Medulla oblongata (tissue), 1 donor: Measurements from ENCODE around the gene IL22RA2.

Experiments used
- DNase-seq: peaks from one replicate; pipeline ENCODE4 v3.0.0-alpha.2; 2015; ENCODE audit errors: extremely low spot score

Gene IL22RA2

DNA sequence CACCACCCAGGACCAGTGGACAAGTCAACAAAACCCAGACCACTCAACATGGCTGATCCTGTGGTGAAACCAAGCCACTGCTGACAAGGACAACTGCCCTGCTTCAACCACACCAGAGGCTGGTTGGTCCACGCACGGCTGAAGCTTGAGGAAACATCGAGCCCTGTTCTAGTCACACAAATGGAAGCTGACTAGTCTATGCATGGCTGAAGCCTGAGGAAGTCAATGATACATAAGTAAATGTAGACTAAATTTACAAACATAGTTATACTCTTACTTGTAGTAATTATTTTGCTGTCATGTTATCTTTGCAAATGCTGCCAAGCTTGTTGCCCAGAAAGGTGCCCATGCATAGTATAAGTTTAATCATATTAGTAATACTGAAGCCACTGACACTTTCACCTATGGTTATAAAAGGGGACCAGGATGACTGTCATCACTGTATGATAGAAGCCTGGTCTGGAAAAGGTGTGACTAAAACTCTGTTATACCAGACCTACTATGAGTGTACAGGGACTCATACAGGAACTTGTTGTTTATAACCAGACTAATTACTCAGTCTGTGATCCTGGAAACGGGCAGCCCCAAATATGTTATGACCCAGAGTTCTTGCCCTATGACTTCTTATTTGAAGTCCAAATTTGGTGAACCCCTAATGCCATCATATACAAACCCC is 5.6 kb downstream of the IL22RA2 start:
- DNase-seq = no peak

DNA sequence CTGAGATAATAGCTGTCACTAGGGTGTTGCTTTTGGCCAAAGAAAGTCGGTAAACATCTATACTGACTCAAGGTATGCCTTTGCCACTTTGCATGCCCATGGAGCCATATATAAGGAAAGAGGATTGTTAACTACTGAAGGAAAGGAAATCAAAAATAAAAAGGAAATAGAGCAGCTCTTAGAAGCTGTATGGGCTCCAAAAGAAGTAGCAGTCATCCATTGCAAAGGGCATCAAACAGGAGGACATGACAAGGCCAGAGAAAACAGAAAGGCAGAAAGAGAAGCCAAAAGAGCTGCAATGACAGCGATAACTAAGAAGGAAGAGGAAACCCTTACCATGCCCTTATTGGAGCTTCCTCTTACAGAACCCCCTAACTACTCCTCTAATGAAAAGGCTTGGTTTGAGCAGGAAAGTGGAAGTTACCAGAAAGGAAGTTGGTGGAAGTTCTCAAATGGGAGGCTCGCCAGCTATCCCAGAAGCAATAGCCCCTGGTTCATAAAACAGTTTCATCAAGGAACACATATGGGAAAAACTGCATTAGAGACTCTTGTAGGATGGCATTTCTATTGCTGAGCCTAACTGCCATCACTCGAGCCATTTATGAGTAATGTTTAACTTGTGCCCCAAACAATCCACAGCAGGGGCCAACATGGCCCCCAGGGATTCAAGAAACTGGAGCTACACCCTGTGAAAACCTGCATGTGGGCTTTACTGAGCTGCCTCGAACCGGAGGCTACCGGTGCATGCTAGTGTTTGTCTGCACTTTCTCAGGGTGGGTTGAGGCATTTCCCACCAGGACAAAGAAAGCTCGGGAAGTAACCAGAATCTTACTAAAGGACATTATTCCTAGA is 7.0 kb downstream of the IL22RA2 start:
- peak; percentile 63 for DNase-seq

DNA sequence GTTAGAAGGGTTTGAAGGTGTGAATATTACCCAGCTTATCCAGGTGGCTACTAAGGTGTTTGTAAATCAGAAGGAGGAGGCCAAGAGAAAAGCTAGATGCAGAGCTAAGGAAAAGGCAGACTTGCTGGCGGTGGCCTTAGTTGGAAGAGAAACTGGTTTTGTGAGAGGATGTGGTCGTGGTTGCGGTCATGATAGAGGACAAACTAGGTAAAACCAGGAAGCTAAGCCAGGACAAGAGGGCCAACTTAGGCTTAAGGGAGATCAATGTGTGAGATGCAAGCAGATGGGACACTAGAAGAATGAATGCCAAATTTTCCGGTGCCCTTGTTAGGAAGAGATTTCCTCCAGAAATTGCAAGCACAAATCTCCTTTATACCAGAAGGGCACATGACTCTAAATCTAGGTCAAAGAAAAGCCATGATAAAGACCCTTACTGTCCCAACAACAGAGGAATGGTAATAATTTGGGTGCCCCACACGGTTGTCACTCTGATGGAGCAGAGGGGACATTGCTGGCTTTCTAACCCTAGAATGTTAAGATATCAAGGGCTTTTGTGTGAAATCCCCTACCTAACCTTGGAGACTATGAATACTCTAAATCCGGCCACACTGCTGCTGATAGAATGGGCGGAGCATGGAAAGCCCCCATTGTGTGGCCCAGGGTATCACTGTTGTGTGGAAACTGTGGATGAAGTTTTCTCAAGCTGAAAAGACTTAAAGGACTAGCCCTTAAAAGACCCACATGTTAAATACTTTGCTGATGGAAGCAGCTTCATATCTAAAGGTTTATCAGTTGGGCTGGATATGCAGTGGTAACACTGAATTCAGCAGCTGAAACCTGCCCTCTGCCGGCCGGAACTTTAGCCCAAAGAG is 7.8 kb downstream of the IL22RA2 start:
- no peak for DNase-seq

DNA sequence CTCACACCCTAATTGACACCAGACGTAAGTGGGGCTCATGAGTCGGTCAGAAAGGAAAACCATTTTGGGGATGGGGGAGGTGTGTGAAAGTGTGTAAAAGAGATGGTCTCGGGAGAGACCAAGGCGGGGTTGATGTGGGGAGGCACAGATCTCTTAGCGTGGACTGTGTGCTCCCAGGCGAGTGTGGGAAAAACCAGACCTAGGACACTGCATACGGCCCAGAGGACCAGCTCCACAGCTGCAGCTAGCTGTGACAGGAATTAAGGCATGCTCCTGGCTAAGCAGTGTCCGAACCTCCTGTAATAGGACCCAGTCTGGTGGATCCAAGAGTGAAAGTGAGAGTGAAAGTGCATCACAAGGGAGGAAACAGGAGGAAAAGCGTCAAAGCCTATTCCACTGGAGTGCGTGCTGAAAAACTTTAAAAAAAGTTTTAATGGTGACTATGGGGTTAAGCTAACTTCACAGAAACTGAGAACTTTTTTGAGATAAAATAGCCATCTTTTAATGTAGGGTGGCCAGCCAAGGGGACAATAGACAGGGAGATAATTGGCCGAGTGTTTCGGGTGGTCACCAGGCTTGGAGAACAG is 9.6 kb downstream of the IL22RA2 start:
- DNase-seq = no peak

DNA sequence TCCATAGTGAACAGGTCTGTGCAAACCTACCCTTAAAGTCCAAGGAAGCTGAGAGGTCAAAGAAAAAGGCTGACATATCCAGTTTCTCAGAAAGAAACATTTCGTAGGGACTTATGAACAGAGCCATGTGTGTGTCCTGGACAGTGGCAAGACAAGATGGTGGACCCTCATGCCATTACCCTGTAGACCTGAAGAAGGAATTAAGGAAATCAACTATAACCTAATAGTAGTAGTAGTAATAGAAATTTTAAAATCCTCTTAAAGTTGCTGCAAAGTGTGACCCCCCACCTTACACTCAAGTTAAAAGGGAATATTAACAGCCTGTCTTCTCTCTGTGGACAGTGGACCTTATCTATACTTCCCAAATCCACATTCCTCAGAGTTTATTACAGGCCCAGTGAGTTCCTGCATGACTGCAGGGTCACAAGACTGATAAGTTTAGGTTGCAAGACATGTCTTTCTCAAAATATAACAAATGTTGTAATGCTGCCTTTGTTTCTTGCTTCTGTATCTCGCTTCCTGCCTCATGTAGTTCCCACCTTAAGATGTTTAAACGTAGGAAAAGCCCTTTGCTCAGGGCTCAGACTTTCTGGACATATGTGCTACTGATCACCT is 10.6 kb downstream of the IL22RA2 start:
- DNase-seq = no peak

DNA sequence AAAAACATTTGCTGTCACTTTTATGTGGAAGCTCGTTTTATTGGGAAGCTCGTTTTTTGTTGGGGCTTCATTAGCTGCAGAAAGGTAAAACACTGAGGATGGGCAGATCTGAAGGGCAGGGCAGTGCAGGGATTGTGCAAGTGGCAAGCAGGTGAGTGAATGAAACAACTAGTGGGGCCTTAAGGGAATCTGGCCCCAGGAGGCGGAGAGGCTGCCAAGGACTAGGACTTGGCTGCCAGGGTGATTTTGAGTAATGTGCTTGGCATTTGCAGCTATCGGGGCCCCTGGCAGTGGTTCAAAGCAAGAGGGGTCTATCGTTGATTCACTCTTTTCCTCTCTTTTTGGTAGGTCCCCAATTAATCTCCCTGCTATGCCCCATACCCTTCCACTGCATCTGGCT is 11.5 kb downstream of the IL22RA2 start:
- no peak for DNase-seq

DNA sequence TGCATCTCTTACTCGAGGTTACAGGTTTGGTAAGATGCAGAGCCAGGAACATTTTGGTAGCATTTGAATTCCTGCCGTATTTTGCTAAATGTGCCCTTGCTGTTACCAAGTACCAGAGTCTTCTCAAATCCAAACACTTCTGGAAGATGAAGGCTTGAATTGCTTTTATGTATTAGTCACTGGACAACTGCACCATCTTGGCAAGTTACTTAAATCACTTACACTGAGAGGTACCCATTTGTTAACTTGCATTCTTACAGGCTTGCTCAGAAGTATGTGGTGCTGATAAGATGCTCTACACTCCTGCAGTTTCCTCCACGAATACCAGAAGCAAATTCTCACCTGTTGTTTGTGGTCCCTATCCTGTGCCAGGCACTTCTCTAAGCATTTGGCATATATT is 12.7 kb downstream of the IL22RA2 start:
- DNase-seq = no peak

DNA sequence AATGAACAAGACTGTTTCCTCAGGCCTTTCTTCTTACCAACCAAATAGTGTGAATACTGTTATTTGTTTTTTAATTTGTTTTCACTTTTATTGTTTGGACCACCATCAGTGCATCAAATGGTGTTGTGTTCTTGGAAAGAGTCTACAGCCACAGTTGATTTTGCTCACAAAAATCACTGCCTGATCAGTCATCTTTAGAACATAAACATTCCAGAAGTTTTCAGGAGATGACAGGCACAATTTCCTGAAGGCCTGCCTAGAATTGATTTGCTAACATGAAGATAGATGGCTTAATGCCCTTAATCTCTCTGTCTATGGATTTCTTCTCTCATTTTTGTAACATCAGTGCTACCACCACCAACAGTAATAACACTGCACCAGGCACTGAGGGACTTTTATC is 13.5 kb downstream of the IL22RA2 start:
- no peak for DNase-seq

DNA sequence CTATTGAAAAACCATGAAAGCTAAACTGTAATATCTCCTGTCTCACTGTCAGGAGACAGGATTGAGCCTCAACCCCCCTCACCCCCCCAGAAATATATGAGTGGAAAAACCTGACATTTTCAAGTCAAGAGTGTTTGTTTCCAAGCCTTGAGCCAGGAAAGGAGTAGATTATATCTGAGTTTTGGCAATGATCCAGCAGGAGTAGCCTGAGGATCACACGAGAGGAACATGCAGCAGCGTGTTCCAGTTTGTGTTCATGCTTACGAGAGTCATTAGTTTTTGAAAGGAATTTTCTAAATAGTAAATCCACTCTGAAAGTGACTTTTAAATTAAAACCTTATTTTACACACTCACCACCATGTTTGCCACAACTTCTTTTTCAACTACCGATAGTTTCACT is 15.8 kb downstream of the IL22RA2 start:
- no peak for DNase-seq

DNA sequence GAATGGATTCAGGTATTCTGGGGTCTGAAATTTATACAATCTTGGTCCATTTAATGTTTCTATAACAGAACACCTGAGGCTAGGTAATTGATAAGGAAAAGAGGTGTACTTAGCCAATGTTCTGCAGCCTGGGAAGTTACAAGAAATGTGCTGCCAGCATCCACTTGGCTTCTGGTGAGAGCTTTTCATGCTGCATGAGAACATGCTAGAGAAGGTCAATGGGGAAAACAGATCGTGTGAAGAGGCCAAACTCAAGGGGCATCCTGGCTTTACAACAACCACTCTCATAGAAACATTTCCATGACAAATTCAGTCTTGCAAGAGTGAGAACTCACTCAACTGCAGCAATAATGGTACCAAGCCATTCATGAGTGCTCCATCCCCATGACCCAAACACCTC is 16.8 kb downstream of the IL22RA2 start:
- DNase-seq = no peak

DNA sequence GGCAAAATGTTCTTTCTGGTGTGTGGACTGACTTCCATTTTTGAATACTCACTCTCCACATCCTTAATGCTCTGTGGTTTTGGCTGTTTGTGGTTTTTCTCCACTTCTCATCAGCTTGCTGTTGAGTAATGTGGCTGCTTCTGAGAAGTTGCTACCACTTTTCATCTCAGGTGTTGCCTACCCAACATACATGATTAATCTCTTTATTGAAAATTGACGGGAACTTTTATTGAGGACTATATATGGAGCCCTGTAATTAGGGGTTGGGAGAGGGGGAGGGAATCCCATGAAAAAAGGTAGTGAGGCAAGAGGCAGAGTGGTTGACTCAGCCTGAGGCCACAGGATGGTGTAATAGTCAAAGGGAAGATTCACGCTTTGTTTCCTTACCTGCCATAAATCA is 17.6 kb downstream of the IL22RA2 start:
- DNase-seq = peak; percentile 27

DNA sequence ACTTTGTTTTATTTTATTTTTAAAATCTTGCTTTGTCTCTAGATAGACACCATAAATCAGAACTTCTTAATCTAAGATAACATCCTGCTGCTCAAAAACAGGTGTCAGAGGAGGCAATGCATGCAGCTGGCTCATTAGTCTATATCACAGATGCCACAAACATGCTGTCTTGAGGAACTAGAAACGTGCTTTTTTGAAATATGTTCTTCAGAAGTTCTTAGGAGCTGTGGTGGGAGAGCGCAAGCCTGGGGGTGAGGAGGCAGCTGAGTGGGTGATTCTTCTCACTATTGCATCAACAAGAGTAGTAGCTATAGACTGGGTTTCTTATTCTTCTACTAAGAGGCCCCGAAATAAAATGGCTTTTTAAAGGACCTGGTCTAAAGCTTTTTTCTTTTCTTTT is 23.4 kb downstream of the IL22RA2 start:
- DNase-seq = no peak

DNA sequence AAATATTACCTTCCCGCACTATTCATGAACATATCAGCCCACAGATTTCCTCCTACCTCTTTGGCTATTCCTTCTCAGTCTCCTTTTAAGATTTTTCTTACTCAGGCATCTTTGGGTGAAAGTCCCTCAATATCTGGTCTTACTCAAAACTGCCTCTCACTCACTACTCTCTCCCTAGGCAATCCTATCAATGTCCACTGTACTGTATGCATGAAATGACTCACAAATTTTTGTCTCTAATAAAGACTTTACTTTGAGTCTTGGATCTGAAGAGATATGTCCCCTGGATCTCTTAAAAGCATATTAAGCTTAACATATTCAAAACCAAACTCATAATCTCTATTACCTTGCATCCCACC is 24.4 kb downstream of the IL22RA2 start:
- no peak for DNase-seq

DNA sequence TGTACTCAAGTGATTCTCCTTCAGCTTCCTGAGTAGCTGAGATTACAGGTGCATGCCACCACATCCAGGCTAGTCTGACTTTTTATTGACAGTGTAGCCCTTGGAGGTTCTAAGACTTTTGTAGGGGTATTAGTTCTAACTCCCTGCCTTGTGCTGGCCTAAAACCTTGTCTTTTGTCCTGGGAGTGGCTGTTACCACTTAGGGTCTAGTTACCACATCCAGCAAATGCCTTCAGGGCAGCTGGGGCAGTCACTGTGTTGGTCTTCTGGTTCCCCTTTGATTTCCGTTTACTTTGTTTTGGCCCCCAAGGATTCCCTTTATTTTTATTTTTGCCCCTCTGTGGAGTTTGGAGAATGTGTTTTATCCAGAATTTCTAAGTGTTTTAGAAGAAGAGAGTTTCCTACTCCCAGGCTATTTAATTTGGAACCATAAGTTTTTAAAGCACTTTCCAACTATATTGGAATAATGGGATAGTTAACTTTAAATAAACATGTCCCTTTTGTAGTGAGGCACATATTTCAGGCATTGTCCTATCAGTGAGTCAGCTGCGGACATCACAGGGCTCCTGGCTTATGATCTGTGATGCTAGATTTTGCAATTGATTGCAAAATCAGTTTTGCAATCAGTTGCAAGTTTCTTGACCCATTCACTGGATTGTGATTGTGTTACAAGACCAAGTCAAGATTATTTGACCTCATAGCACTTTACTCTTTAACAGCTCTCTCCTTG is 25.0 kb downstream of the IL22RA2 start:
- DNase-seq = no peak

DNA sequence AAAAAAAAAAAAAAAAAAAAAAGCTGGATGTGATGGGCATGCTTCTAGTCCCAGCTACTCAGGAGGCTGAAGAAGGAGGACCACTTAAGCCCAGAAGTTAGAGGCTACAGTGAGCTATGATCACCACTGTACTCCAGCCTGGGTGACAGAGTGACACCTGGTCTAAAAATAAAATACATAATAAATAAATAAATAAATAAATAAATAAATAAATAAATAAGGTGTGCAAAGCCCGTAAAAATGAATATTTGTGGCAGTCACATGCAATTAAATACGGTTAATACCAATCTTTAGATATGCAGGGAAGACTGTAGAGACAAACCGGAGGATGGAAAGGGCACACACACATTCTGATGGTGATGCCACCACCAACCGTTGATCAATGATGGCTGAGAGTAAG is 26.2 kb downstream of the IL22RA2 start:
- DNase-seq = no peak

DNA sequence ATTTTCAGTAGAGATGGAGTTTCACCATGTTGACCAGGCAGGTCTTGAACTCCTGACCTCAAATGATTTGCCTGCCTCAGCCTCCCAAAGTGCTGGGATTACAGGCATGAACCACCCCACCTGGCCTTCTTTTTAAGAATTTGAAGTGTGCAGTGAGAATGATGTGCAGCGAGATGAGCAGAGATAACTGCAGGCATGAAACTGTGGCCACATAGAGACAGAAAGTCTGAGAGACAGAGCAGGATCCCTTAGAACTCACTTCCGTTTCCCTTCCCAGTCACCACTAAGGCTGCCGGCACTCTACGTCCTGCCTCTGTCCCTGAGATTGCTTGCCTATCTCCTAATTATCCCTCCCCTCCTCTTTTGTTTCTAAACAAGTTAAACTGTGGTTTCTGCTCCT is 27.2 kb downstream of the IL22RA2 start:
- no peak for DNase-seq

DNA sequence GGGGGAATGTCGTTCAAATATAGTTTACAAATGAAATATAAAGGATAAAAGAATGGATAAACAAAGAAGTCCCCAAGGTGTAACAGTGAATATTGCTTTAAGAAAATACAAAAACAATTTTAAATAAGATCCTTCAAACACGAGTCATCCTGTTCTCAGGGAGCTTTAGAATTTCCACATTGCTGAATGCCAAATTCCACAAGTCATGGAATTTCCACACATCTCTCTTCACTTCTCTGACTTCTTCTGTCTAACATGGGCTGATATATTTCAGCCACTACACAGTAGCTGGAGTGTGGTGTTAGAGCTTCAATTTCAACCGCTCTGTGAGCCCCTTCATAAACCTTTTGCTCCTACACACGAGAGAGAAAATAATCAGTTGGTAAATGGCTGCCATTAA is 28.0 kb downstream of the IL22RA2 start:
- no peak for DNase-seq

DNA sequence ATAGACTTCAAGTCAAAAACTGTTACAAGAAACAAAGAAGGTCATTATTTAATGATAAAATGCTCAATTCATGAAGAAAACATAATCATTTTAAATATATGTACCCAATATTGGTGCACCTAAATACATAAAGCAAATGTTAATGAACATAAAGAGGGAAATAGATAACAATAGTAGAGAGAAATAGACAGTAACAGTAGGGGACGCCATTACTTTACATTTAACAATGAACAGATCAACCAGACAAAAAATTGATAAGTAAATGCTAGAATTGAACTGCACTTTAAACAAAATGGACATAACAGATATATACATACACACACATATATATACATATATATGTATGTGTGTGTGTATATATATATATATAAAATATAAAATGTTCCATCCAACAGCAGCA is 37.4 kb downstream of the IL22RA2 start:
- DNase-seq = no peak

DNA sequence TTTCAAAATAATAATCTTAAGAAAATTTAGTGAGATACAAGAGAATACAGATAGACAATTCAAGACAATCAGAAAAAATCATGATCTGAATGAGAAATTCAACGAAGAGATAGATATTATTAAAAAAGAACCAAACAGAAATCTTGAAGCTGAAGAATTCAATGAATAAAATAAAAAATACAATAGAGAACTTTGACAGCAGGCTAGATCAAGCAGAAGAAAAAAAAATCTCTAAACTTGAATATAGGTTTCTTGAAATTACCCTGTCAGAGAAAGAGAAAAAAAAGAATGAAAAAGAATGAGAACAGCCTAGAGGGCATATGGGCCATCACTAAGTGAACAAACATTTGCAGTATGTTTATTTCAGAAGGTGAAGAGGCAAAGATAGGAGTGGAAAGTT is 39.0 kb downstream of the IL22RA2 start:
- no peak for DNase-seq

DNA sequence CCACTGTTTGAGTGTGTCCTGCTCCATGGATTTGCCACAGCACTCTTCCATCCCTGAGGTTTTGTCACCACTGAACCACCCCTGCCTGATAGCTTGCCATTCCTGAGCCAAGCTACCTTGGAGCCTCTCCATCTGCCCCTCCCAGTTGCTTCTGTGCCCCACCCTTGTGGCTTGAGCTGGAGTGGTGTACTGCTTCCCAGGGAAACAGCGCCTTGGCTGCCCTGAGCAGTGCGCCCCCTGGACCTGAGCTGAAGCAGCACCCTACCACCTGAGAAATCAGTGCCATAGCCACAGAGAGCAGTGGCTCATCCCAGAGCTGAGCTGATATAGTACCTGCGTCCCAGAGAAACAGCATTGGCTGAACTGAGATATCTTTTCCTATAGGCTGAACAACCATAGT is 40.3 kb downstream of the IL22RA2 start:
- no peak for DNase-seq

DNA sequence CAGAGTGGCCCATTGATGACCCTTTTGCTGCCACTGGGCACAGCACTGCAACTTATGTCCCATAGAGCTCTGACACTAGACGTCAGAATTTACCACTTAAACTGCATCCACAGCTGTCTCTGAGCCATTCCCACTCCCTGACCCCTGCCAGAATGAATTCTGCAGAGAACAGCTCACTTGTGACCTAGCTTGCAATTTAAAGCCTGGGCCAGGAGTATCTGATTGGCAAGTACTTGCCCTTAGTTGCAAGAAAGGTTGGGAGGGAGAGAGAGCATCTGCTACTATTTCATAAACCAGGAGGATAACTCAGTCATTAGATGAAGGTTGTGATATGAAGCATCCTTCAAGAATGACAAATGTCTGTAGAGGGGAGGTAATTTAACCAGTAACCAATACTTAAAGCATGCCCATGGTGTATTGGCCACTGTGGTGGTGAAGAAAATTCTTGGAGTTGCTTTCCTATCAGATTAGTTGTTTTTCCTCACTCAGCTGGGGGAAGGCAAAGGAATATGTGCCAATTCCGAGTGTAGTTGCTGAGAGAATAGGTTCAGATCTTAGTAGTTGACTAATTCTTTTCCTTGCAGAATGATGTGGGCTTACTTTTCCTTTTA is 46.5 kb downstream of the IL22RA2 start:
- DNase-seq = no peak
